ENCODE measurements around the gene TMEM151B. TPM values are rescaled to one million over a fixed set of nuclear protein-coding genes. Genes with fewer than 3 reads are reported as not detected.
A peak's percentile ranks its signal among the peaks of the same experiment; 100 is the strongest.

TMEM151B gene
- total and polyA plus RNA-seq, 2 of the 13 experiments (the other 11 are each of a cell fraction or from before 2014, with no cell fraction given): not detected

DNA sequence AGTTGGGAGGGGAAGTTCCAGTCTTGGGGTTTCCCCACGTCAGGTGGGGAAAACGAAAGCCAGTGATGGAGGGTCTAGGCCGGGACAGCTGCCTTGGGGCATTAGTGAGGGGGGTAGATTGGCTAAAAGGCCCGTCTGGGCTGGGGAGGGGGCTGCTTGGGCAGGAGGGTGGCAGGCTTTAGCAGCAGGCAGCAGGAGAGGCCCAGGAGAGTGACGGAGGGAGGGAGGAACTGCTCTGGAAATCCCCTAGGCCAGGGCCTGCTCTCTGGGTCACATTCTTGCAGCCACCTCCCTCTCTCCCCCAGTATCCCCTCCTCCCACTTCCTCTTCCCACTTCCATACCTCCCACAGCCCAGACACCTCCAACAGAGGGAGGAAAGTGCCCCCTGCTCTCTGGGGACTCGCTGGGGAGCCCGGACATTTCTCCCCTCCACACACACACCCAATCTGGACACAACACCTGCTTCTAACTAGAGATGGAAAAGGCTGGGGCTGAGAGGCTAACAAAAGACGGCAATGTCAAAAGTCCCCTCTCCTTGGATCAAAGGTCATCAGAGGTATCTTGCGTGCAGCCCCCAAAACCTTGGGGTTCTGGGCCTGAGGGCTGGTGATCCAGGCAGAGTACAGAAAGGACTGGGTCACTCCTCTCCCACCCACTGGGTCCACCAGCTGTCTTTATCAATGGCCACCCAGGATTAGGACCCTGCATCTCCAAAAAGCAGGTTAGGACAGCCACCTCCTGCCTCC is 6.7 kb upstream of the TMEM151B start (continued):
- TF ChIP-seq DMAP1 (CRISPR knock-in tag; IDR thresholded peaks at IDR 0.05): 0 out of 2 replicates have a peak, but pooled peaks have one; percentile 11
- 0 out of 2 replicates have a peak, but pooled peaks have one; percentile 28 for TF ChIP-seq NR2F6 (IDR thresholded peaks at IDR 0.05)
- peak; percentile 46; the same call in 1 of the 2 replicates for TF ChIP-seq NR2F6 (CRISPR knock-in tag; IDR thresholded peaks at IDR 0.05)
- TF ChIP-seq, protein P1, sequence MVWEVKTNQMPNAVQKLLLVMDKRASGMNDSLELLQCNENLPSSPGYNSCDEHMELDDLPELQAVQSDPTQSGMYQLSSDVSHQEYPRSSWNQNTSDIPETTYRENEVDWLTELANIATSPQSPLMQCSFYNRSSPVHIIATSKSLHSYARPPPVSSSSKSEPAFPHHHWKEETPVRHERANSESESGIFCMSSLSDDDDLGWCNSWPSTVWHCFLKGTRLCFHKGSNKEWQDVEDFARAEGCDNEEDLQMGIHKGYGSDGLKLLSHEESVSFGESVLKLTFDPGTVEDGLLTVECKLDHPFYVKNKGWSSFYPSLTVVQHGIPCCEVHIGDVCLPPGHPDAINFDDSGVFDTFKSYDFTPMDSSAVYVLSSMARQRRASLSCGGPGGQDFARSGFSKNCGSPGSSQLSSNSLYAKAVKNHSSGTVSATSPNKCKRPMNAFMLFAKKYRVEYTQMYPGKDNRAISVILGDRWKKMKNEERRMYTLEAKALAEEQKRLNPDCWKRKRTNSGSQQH (CRISPR knock-in tag; IDR thresholded peaks at IDR 0.05; ENCODE audit: low read depth): no peak
- TF ChIP-seq GATAD1 (CRISPR knock-in tag; IDR thresholded peaks at IDR 0.05): no peak
- no peak for TF ChIP-seq SIN3B (IDR thresholded peaks at IDR 0.05; ENCODE audit: low read length)
- TF ChIP-seq PREB (CRISPR knock-in tag; IDR thresholded peaks at IDR 0.05): no peak
- TF ChIP-seq KLF13 (CRISPR knock-in tag; IDR thresholded peaks at IDR 0.05): 0 out of 2 replicates have a peak, but pooled peaks have one; percentile 48
- no peak for TF ChIP-seq CBX2 (IDR thresholded peaks at IDR 0.05; ENCODE audit: low read depth, low read length)
- no peak for TF ChIP-seq CBX2 (CRISPR knock-in tag; IDR thresholded peaks at IDR 0.05; ENCODE audit: low read depth)
- TF ChIP-seq TCF12 (IDR thresholded peaks at IDR 0.05): no peak
- TF ChIP-seq TCF12 (CRISPR knock-in tag; IDR thresholded peaks at IDR 0.05): no peak
- TF ChIP-seq, protein P2, sequence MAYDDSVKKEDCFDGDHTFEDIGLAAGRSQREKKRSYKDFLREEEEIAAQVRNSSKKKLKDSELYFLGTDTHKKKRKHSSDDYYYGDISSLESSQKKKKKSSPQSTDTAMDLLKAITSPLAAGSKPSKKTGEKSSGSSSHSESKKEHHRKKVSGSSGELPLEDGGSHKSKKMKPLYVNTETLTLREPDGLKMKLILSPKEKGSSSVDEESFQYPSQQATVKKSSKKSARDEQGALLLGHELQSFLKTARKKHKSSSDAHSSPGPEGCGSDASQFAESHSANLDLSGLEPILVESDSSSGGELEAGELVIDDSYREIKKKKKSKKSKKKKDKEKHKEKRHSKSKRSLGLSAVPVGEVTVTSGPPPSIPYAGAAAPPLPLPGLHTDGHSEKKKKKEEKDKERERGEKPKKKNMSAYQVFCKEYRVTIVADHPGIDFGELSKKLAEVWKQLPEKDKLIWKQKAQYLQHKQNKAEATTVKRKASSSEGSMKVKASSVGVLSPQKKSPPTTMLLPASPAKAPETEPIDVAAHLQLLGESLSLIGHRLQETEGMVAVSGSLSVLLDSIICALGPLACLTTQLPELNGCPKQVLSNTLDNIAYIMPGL (CRISPR knock-in tag; IDR thresholded peaks at IDR 0.05; ENCODE audit: borderline replicate concordance in 1 of 2, low read depth in 1 of 2): 0 out of 4 replicates have a peak, but pooled peaks of 1 of the 2 experiments have one; percentile 42
- TF ChIP-seq FOXP4 (CRISPR knock-in tag; IDR thresholded peaks at IDR 0.05): peak; percentile 2; the same call in 1 of the 2 replicates
- TF ChIP-seq ZNF703 (CRISPR knock-in tag; IDR thresholded peaks at IDR 0.05; ENCODE audit: borderline replicate concordance): no peak
- TF ChIP-seq, protein P3, sequence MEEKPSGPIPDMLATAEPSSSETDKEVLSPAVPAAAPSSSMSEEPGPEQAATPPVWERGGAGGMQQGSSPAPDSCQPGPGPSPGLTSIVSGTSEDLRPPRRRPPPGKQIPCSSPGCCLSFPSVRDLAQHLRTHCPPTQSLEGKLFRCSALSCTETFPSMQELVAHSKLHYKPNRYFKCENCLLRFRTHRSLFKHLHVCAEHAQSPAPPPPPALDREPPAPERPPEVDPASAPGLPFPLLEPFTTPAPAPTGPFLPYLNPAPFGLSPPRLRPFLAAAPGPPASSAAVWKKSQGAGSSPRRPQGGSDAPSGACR (CRISPR knock-in tag; IDR thresholded peaks at IDR 0.05): no peak
- no peak for TF ChIP-seq MAFG (CRISPR knock-in tag; IDR thresholded peaks at IDR 0.05)
- TF ChIP-seq ZNF788 (CRISPR knock-in tag; IDR thresholded peaks at IDR 0.05; ENCODE audit: borderline replicate concordance): peak; percentile 67; the same call in 1 of the 2 replicates
- no peak for TF ChIP-seq BRD4 (CRISPR knock-in tag; IDR thresholded peaks at IDR 0.05)
- no peak for TF ChIP-seq SMAD3 (CRISPR knock-in tag; IDR thresholded peaks at IDR 0.05)

All from HepG2 (cell line).